Ascending aorta (tissue), 2 donors: ENCODE measurements around the gene ACTL8. TPM values are rescaled to one million over a fixed set of nuclear protein-coding genes. Genes with fewer than 3 reads are reported as not detected.

Experiments
- DNase-seq, 2 donors: peaks; one replicate each; pipeline ENCODE4 v3.0.0-alpha.2; 2019; ENCODE audit warnings: low spot score in 2 of 2
- H3K27ac ChIP-seq, 2 donors: fragments of 200-600 bp; sonication (generic); one replicate each; pipeline ENCODE4 v1.5.1; 2016 to 2017; ENCODE audit warnings: mild to moderate bottlenecking in 1 of 2
- H3K27me3 ChIP-seq: fragments of 200-600 bp; sonication (generic); one replicate; pipeline ENCODE4 v1.5.1; 2017
- H3K36me3 ChIP-seq, 2 donors: fragments of 200-600 bp; sonication (generic); one replicate each; pipeline ENCODE4 v1.5.1; 2016
- H3K4me1 ChIP-seq, 2 donors: fragments of 200-600 bp; sonication (generic); one replicate each; pipeline ENCODE4 v1.5.1; 2016 to 2017; ENCODE audit warnings: mild to moderate bottlenecking in 1 of 2
- H3K4me3 ChIP-seq, 2 donors: fragments of 200-600 bp; sonication (generic); one replicate each; pipeline ENCODE4 v1.5.1; 2016 to 2017; ENCODE audit warnings: mild to moderate bottlenecking in 1 of 2
- H3K9me3 ChIP-seq, 2 donors: fragments of 200-600 bp; sonication (generic); one replicate each; pipeline ENCODE4 v1.5.1; 2016
- intact Hi-C: fragments of 100-400 bp; cut with DNase I; formaldehyde crosslinking; loops from one replicate; pipeline ENCODE4 v1.15.1; 2023
- total RNA-seq: library from RNA; depleted of rRNA; stranded (reverse); fragments of >200 nt; gene quantifications from one replicate; pipeline ENCODE4 v1.1.0, GENCODE V29; 2016
- TF ChIP-seq, protein P1 (sequence below), 3 experiments: fragments of 200-600 bp in 2 of 3; fragments of 450-650 bp in 1 of 3; sonication (generic) in 2 of 3; IDR thresholded peaks; one replicate each; pipeline ENCODE4 v1.5.1; 2016 to 2019; ENCODE audit warnings: antibody characterized with exemption in 3 of 3, mild to moderate bottlenecking in 1 of 3, moderate library complexity in 1 of 3

The ACTL8 gene
- total RNA-seq, 1 donor from 2014 or later, result not detected

DNA sequence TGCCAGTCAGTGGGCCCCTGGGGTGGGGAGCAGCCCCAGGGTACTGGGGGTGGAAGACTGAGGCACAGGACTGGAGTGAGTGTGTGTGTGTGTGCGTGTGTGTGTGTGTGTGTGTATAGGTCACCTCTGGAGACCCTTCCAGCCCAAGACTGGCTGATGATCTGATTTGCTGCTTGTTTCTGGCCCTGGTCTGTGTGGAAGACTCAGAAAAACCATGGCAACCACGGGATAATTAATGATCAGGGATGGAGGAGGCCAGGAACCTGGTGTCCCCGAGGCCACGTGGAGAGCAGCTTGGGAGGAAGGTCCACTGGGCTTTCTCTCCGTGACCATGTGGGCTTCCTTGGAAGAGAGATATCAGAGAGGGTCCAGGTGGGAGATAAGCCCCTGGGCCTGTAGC is 4.8 kb upstream of the ACTL8 start:
- Histone ChIP-seq H3K9me3 (peaks cover 7 to 11% of the 10 kb centered on the region in 2 donors), H3K27ac (no peak overlapping the region), H3K4me3 (no peak overlapping the region), H3K27me3 (no peaks in the 10 kb centered on the region), H3K36me3 (no peaks in the 10 kb centered on the region), H3K4me1 (no peaks in the 10 kb centered on the region)
- DNase-seq, result no peak
- intact Hi-C loops, result no loop called here
- TF ChIP-seq, protein P1, sequence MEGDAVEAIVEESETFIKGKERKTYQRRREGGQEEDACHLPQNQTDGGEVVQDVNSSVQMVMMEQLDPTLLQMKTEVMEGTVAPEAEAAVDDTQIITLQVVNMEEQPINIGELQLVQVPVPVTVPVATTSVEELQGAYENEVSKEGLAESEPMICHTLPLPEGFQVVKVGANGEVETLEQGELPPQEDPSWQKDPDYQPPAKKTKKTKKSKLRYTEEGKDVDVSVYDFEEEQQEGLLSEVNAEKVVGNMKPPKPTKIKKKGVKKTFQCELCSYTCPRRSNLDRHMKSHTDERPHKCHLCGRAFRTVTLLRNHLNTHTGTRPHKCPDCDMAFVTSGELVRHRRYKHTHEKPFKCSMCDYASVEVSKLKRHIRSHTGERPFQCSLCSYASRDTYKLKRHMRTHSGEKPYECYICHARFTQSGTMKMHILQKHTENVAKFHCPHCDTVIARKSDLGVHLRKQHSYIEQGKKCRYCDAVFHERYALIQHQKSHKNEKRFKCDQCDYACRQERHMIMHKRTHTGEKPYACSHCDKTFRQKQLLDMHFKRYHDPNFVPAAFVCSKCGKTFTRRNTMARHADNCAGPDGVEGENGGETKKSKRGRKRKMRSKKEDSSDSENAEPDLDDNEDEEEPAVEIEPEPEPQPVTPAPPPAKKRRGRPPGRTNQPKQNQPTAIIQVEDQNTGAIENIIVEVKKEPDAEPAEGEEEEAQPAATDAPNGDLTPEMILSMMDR (IDR thresholded peaks at IDR 0.05), result no peak

DNA sequence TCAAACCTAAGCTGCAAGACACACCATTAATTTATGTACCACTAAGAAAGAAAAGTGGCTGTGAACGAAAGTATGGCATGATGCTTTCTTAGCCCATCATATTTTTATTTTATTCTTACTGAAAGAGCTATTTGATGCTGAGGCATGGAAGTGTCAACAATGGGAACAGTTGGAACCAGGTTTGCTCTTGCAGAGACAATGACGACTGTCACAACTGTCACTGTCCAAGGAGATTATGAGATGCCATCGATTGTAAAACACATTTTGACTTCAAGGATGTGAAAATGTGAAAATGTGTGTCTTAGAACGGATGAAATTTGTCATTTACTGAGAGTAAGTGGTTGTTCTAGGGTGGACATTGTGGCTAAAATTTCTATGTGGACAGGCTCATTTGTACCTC is 2.8 kb upstream of the ACTL8 start:
- Histone ChIP-seq H3K27ac (no peak overlapping the region), H3K4me3 (no peak overlapping the region), H3K9me3 (peaks cover 12 to 19% of the 10 kb centered on the region in 2 donors), H3K27me3 (no peaks in the 10 kb centered on the region), H3K36me3 (no peaks in the 10 kb centered on the region), H3K4me1 (no peaks in the 10 kb centered on the region)
- intact Hi-C loops, result no loop called here
- TF ChIP-seq, protein P1 (IDR thresholded peaks at IDR 0.05), result no peak
- DNase-seq, result no peak

DNA sequence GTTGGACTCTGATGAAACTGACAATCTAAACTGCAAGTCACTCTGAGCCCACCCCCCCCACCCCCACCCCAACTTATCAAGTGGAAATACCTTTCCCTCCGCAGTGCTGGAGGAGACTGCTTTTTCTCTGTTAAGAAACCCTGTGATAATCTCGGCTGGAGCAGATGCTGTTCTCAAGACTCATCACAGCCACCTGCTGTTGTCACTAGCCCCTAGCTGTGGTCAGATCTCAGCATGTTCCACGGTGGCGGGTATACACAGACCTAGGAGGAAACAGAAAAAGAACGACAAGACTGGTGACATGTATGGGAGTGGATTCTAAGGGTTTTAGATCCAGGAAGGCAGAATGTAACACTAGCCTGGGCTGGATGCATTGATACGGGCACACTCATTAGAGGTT is 2.3 kb downstream of the ACTL8 start:
- no peaks in the 10 kb centered on the region for H3K27me3 ChIP-seq
- intact Hi-C loops, result no loop called here
- H3K9me3 ChIP-seq, result peaks cover 38 to 46% of the 10 kb centered on the region in 2 donors
- no peak for DNase-seq
- H3K4me3 ChIP-seq, result no peak overlapping the region
- H3K36me3 ChIP-seq, result no peaks in the 10 kb centered on the region
- TF ChIP-seq, protein P1 (IDR thresholded peaks at IDR 0.05), result no peak
- H3K4me1 ChIP-seq, result no peaks in the 10 kb centered on the region
- no peak overlapping the region for H3K27ac ChIP-seq

DNA sequence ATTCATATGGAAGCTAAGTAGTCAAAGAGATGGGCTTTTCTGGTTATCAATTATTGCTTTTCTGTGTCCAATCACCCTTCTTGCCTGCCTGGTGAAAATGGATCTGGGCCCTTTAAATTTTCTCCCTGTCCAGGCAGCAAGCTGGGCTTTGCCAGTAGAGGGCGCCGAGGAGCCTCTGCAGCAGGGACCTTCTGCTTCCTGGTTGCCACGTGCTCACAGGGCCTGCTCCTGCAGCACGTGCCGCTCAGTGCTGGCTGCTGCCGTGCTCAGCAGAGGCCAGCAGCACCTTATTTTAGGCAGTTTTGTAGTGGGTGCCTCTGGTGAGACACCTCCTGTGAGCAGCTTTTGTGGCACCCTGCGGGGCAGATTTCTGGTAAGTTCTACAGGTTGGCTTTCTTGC is 4.0 kb downstream of the ACTL8 start:
- Histone ChIP-seq H3K9me3 (peaks cover 38 to 46% of the 10 kb centered on the region in 2 donors), H3K4me1 (no peaks in the 10 kb centered on the region), H3K36me3 (no peaks in the 10 kb centered on the region), H3K4me3 (no peak overlapping the region), H3K27me3 (no peaks in the 10 kb centered on the region), H3K27ac (no peak overlapping the region)
- no peak for DNase-seq
- intact Hi-C loops, result no loop called here
- TF ChIP-seq, protein P1 (IDR thresholded peaks at IDR 0.05), result no peak

DNA sequence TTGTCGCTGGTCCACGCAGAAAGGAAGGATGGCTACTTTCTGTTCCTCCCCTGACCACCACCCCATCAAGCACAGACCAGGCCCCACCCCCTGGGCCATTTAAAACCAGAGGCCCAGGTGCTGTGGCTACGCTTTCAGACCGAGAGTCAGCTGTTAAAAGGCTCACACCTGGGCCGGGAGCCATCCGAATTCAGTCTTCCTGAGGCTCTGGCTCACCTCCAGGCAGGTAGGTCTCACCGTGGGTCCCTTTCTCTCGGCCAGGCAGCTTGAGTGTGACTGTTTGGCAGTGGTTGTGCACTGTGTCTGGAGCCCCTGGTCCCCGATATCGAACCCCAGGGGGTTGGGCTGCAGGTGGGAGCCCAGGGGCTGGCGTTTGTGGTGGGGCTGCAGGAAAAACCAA is 7.2 kb downstream of the ACTL8 start:
- intact Hi-C loops, result no loop called here
- H3K27me3 ChIP-seq, result no peaks in the 10 kb centered on the region
- TF ChIP-seq, protein P1 (IDR thresholded peaks at IDR 0.05), result no peak

DNA sequence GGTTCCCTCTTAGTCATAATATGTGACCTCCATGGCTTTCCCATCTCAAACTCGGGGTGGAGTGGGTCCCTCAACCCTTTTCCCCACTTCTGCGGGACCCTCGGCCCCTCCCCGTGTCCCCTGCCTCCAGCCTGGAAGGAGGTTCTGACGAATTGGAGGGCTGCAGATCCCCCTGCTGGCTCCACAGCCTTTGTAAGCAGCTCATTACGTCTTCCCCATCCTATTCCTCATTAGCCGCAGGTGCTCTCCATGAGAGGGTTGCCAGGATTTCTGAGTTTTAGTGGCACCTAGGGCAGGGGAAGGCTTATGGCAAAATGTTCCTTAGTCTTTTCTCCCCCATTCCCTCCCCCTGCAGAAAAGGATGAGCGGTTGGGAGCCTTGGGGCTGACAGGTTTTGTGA is 8.3 kb downstream of the ACTL8 start:
- Histone ChIP-seq H3K9me3 (peaks cover 22 to 23% of the 10 kb centered on the region in 2 donors), H3K27me3 (no peaks in the 10 kb centered on the region), H3K4me3 (no peak overlapping the region), H3K36me3 (no peaks in the 10 kb centered on the region), H3K27ac (no peak overlapping the region), H3K4me1 (no peaks in the 10 kb centered on the region)
- TF ChIP-seq, protein P1 (IDR thresholded peaks at IDR 0.05), result no peak
- intact Hi-C loops, result no loop called here
- DNase-seq, result no peak

More for the DNA sequence above, 7.2 kb downstream of the ACTL8 start:
- H3K4me3 ChIP-seq, result no peak overlapping the region
- H3K27ac ChIP-seq, result no peak overlapping the region
- H3K4me1 ChIP-seq, result no peaks in the 10 kb centered on the region
- DNase-seq, result no peak
- no peaks in the 10 kb centered on the region for H3K36me3 ChIP-seq
- H3K9me3 ChIP-seq, result peaks cover 27% of the 10 kb centered on the region in 2 donors
